ENCODE measurements around the gene VGLL2. TPM values are rescaled to one million over a fixed set of nuclear protein-coding genes. Genes with fewer than 3 reads are reported as not detected.
"Not testable (repeated sequence)": the region's sequence is repeated elsewhere in the genome, so short reads cannot be mapped to it uniquely, and the experiment has no call there.

The VGLL2 gene, protein sequence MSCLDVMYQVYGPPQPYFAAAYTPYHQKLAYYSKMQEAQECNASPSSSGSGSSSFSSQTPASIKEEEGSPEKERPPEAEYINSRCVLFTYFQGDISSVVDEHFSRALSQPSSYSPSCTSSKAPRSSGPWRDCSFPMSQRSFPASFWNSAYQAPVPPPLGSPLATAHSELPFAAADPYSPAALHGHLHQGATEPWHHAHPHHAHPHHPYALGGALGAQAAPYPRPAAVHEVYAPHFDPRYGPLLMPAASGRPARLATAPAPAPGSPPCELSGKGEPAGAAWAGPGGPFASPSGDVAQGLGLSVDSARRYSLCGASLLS
- 100 to 1,000 TPM in 5 of 10 donors, 10 to 100 TPM in 5; 58.4 to 140 (median 104) TPM for polyA plus RNA-seq (ENCODE audit: insufficient read length in 10 of 10)
- long read RNA-seq, donor 1, transcript VGLL2-201 (4 exons, 2,212 nt), result major isoform, 30 of 134 reads
- long read RNA-seq, donor 1, partial matches to known transcripts, result 99 of 134 reads
- long read RNA-seq, donor 1, other reads (novel, unspliced or antisense), result 5 of 134 reads
- long read RNA-seq, donor 2, transcript VGLL2-201 (4 exons, 2,212 nt), result major isoform, 24 of 114 reads
- long read RNA-seq, donor 2, partial matches to known transcripts, result 90 of 114 reads
- long read RNA-seq, donor 2, other reads (novel, unspliced or antisense), result 0 of 114 reads
- long read RNA-seq, donor 3, result 0 reads
- long read RNA-seq, donor 4, transcript VGLL2-201 (4 exons, 2,212 nt), result major isoform, 12 of 32 reads
- long read RNA-seq, donor 4, partial matches to known transcripts, result 20 of 32 reads
- long read RNA-seq, donor 4, other reads (novel, unspliced or antisense), result 0 of 32 reads
- long read RNA-seq, donor 5, transcript VGLL2-201 (4 exons, 2,212 nt), result major isoform, 22 of 137 reads
- long read RNA-seq, donor 5, partial matches to known transcripts, result 115 of 137 reads
- long read RNA-seq, donor 5, other reads (novel, unspliced or antisense), result 0 of 137 reads
- long read RNA-seq, donor 6, transcript VGLL2-201 (4 exons, 2,212 nt), result major isoform, 27 of 95 reads
- long read RNA-seq, donor 6, partial matches to known transcripts, result 68 of 95 reads
- long read RNA-seq, donor 6, other reads (novel, unspliced or antisense), result 0 of 95 reads
- long read RNA-seq, donor 7, transcript VGLL2-201 (4 exons, 2,212 nt), result major isoform, 12 of 52 reads
- long read RNA-seq, donor 7, partial matches to known transcripts, result 40 of 52 reads
- long read RNA-seq, donor 7, other reads (novel, unspliced or antisense), result 0 of 52 reads
- long read RNA-seq, donor 8, transcript VGLL2-201 (4 exons, 2,212 nt), result major isoform, 16 of 40 reads
- long read RNA-seq, donor 8, partial matches to known transcripts, result 24 of 40 reads
- long read RNA-seq, donor 8, other reads (novel, unspliced or antisense), result 0 of 40 reads
- long read RNA-seq, donor 9, partial matches to known transcripts, result 11 of 12 reads
- long read RNA-seq, donor 9, other reads (novel, unspliced or antisense), result 0 of 12 reads

DNA sequence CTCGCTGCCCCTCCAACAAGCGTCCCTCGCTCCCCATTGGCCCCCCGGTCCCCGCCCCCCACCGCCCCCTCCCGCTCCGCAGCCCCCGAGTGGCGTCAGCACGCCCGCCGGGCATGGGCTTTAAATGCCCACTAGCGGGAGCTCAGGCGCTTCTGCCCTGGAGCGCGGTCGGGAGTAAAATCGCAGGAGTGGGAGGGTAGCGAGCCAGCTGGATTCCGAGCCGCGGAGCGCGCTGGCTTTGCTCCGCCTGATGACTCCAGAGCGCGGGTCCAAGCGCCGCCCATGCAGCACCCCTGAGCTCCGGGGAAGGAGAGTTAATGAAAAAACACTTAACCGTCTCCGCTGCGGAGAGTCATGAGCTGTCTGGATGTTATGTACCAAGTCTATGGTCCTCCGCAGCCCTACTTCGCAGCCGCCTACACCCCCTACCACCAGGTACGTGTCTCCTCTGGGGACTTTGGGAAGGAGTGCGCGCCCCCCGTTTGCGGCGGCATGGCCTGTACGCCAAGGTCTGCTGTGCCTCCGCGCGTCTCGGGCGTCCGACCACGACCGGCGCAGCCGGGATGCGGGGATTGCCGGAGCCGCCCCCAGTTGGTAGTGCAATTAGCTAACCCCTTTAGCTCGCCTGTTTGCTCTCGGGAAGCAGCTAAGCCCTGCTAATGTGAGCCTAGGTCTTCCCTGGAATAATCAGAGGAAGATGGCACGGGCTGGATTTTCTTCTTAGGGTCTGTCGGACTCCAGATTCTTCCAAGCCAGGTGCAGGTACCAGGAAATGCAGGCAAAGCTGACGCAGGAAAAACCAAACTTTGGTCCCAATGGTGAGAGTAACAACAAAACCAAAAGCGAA, at the start of gene VGLL2:
TSS of gene VGLL2 (plus strand) at position 149 of the 847 bp plus-strand sequence. CDS start at position 355, 206 bp downstream.
- DNase-seq, result peak; percentile 73 to 85 (median 78)

GRCh38 chr6:117222861-117223260, 42.5 kb upstream of the VGLL2 start:
- DNase-seq, result no peak

DNA sequence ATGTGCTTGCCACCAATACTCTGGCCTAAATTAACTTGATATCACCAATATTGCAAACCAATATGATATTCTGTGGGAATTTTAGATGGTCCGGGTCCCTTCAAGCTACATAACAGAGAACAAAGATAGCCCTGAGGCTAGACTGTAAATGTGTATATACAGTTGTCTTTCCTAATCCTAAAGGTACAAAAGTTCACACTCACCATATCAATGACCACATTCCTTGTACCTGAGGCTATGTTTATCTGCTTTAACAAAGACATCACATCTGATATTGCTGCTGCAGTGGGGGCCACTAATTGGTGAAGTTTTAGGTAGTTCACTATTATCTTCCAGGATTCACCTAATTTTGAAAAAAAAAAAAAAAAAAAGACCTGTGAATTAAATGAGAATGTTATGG, 38.6 kb upstream of the VGLL2 start:
- DNase-seq, result no peak

GRCh38 chr6:117227245-117227962, 38.0 kb upstream of the VGLL2 start:
- DNase-seq, result no peak

DNA sequence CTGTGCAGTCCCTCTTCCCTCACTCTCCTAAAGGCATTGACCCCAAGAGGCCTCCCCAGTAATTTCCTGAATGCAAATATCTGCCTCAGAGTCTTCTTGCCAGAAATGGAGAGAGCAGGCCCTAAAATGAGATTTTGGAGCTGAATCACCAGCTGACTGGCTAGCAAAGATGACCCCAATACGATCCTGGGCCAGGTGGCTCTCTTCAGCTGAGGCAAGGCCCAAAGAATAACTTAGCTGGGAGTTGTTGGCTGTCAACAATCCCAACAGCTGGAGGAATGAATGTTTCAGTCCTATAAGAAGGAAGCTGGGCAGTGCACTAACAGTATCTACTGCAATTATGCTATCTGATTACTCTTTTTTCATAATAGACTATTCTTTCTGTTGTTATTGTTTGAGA, 37.2 kb upstream of the VGLL2 start:
- peak in 1 of 3 donors; percentile 8 for DNase-seq

DNA sequence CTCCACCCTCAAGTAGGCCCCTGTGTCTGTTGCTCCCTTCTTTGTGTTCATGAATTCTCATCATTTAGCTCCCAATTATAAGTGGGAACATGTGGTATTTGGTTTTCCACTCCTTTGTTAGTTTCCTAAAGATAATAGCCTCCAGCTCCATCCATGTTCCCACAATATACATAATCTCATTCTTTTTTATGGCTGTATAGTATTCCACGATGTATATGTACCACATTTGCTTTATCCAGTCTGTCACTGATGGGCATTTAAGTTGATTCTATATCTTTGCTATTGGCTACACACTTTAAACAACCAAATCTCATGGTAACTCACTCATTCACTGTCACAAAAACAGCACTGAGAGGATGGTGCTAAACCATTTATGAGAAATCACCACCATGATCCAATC, 35.5 kb upstream of the VGLL2 start:
- DNase-seq, result no peak

- peak in 1 of 3 donors; percentile 6 for DNase-seq
Measured at GRCh38 chr6:117231466-117231865, 33.9 kb upstream of the VGLL2 start.

DNA sequence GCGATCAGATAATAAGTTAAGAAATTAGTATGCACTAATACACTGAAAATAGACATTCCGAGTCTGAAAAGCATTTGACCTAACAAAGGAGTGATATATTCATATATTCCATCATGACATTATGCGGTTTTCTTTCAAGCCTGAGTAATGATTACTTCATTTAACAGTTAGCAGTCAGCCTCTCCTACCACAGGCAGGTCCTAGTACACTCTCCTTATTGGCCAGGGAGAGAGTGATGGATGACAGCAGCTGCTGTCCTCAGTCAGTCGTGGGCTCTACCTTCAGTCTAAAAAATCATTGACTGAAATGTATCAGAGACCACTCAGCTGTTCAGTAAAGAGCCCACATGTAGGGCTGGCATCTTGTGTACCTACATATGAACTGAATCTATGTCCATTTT, 33.2 kb upstream of the VGLL2 start:
- DNase-seq, result peak; percentile 34 to 56 (median 40)

DNA sequence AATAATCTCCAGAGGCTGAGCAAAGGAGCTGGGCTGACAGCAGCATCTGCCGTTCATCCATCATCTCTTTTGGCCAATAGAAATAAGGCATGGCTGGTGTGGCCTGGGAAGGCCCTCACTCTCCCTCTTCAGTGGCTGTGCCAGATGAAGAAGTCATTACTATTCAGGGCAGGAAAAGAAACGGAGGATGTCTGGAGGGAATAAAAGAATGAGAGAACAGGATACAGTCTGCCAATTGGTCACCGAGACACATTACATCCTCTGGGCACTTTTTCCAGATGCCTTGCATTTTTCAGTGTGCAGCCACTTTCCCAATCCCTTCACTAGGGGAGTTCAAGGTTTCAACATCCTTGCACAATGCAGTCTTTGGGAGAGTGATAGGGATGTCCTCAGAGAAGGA, 32.2 kb upstream of the VGLL2 start:
- DNase-seq, result peak in 2 of 3 donors; percentile 27 to 54

DNA sequence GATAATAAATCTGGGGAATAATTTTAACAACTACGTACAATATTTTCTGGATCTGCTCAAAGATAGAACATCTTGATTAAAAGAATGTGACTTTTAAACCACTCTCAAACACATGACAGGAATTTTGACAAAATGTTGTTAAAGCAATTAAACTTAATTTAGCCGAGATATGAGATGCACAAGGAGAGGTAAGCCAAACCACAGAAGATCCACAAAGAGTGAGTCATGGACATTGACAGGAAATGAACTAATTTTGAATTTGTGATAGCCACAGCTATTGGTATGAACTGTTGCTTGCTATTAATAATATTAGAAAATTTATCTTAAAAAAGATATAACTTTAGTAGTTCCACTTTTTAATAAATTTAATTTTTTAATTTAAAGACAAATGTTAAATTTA, 27.8 kb upstream of the VGLL2 start:
- no peak for DNase-seq

- DNase-seq, result not testable (repeated sequence)
Measured at GRCh38 chr6:117244571-117244970, 20.8 kb upstream of the VGLL2 start.

GRCh38 chr6:117244979-117245378, 20.4 kb upstream of the VGLL2 start:
- not testable (repeated sequence) for DNase-seq

DNA sequence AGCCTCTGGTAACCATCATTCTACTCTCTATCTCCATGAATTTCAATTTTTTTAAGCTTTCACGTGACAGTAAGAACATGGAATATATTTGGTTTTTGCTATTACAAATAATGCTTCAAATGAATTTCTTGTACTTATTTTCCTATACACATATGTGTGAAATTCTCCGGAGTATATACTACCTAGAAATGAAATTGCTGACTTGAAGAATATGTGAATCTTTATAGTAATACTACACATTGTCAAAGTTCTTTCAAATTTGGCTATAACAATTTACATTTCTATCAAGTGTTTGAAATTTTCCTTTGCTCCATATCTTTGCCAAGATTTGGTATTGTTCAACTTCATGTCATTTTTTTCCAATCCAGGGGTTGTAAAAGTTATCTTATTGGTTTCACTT, 11.6 kb upstream of the VGLL2 start:
- DNase-seq, result no peak

- DNase-seq, result no peak
Measured at GRCh38 chr6:117262799-117263198, 2.6 kb upstream of the VGLL2 start.

DNA sequence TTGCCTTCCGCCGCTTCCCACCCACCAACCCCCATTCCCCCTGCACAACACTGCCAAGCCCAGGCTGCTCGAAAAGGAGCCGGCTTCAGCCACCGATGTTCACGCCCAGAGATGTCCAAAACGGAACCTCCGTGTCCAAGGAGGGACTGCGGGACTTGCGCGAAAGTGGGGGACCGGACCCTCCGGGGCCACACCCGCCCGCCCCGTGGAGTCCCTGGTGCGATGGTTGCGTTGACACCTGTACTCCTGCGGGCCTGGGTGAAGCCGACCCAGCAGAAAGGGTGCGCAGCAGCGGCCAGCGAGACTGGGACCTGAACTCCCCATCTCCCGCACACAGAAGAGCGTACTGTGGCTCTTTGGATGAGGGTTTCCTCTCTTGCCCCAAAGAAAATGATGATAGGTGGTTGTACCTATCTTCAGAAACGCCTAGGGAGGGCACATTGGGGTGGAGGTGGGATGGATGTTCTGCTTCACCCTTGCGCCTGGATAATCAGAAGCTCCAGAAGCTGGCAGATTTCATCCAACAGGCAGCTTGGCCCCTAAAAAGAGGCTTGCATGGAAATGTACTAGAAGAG, 1.9 kb upstream of the VGLL2 start:
- no peak for DNase-seq

DNA sequence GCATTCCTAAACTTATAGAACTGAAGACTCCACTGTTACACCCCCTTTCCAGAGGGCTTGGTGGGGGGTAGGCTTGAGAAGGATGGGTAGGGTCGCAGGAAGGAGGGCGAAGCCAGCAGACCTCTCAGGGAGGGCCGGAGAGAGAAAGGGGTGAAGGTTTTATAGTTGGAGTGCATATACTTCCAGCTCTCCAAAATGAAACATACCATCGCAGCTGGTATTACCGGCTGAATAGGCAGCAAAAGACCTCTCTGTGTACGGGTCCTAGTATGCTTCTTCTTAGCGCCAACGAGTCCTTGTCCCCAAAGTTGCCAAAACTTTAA, 1.0 kb upstream of the VGLL2 start:
- no peak for DNase-seq

GRCh38 chr6:117264692-117265409, 507 bp upstream of the VGLL2 start:
- peak in 1 of 3 donors; percentile 59 for DNase-seq

- DNase-seq, result no peak
Measured at GRCh38 chr6:117266257-117267053, 1.1 kb downstream of the VGLL2 start.
